HG03439 (cell line): Measurements from ENCODE around the gene CLDN25.

Experiments used
- ATAC-seq: cut with Tn5 transposase; IDR thresholded peaks from one replicate; pipeline ENCODE4 v1.9.1; 2021; ENCODE audit warnings: mild to moderate bottlenecking, moderate library complexity; ENCODE audit not compliant: unreplicated experiment

CLDN25 gene

GRCh38 chr11:113806406-113806805 lies 26.8 kb downstream of the CLDN25 start:
- ATAC-seq, result no peak

- no peak for ATAC-seq
Observed at GRCh38 chr11:113808931-113809330, 29.3 kb downstream of the CLDN25 start.

GRCh38 chr11:113814181-113814580 lies 34.6 kb downstream of the CLDN25 start:
- ATAC-seq, result no peak

- ATAC-seq, result no peak
Observed at GRCh38 chr11:113817162-113817561, 37.6 kb downstream of the CLDN25 start.

- no peak for ATAC-seq
Observed at GRCh38 chr11:113817626-113818025, 38.0 kb downstream of the CLDN25 start.

- ATAC-seq, result no peak
Observed at GRCh38 chr11:113818426-113818825, 38.8 kb downstream of the CLDN25 start.

- ATAC-seq, result no peak
Observed at GRCh38 chr11:113827477-113827876, 47.9 kb downstream of the CLDN25 start.

GRCh38 chr11:113828191-113828590 lies 48.6 kb downstream of the CLDN25 start:
- ATAC-seq, result no peak

- no peak for ATAC-seq
Observed at GRCh38 chr11:113829751-113830150, 50.2 kb downstream of the CLDN25 start.
